HG02571 (cell line): ENCODE measurements around the gene BTF3L4.
"Not testable (repeated sequence)": the region's sequence is repeated elsewhere in the genome, so short reads cannot be mapped to it uniquely, and the experiment has no call there.

ENCODE experiments used
- ATAC-seq: cut with Tn5 transposase; IDR thresholded peaks from one replicate; pipeline ENCODE4 v1.9.1; 2021; ENCODE audit warnings: mild to moderate bottlenecking, moderate library complexity; ENCODE audit not compliant: unreplicated experiment

Gene BTF3L4

DNA sequence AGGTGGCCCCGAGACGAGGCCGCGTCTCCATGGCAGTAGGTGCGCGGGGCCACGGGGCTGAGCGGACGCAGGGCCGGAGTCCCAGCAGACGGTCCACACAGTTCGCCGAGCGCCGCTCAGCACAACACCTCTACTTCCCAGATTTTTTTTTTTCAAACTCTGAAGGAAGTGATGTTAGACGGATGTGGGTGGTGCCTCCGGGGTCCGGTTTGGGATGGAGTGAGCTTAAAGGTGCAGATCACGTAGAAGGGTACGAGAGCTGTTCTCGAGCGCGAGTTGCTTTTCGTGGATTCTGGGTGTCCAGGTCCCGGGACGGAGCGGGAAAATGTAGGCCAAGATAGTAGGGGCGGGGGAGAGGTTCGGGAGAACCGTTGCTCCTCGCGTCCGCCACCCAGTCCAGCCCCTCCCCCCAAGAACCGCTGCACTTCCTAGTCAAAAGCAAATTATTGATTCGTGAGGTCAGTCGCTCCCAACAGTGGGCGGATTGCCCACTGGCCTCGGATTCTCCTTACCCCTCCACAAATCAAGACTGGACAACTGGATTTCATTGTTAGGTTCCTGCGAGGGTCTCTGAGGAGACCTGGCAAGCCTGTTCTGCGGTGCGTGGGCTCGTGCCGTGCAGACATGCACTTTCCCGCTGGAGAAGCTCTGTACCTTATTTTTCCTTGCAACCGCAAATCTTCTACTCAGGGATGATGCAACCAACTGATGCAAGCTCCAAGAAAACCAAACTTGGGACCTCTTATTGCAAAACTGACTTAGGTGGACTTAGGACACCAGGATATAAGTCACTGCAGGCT is 829 bp upstream of the BTF3L4 start, which contains the start of gene TXNDC12:
Gene TXNDC12, minus strand, starts transcription at position 126 of the 800 bp plus-strand sequence. Its CDS starts 95 bp downstream, at position 31.
- peak; percentile 37 for ATAC-seq

DNA sequence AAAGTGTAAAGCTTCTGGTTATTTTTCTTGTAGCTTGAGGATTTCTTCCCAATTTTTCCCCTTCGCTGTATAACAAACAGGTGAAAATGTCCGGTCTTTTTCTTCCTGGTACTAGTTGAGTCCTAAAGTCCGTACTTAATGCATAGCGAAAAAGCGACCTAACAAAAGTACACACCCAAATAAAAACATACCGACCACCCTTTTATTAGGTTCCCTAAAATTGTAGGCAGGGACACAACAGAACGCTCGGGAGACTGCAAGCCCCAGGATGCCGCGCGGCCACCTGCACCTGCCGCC is 281 bp upstream of the BTF3L4 start:
- ATAC-seq, result no peak

DNA sequence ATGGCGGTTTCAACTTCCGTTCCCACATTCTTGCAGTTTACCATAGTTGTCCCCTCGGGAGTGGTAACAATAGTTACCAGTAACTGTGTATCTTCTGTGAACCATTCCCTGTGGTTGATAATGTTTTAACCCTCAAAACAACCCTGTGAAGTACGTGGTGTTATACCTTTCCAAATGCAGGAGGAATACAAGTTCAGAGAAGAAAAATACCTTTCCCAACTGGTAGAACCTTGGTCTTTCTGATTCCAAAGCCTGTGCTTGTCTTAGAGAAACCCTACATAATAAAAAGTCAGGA is 789 bp downstream of the BTF3L4 start:
- ATAC-seq, result no peak

DNA sequence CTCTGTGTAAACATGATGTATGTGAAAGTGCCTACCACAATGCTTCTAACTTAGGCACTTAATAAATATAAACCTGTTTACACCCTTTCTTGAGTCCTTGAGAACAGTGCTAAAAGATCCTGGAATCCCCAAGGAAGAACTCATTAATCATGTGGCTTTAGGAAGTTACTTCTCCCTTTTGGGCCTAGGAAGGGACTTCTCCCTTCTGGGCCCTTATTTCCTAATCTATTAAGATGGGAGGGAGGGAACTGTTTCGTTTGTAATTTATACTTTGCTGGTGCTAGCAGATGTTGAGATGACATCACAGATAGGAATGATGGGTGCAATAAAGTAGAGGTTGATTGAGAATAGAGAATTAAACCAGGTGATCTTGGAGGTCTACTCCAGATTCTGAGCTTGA is 1.2 kb downstream of the BTF3L4 start:
- ATAC-seq, result no peak

DNA sequence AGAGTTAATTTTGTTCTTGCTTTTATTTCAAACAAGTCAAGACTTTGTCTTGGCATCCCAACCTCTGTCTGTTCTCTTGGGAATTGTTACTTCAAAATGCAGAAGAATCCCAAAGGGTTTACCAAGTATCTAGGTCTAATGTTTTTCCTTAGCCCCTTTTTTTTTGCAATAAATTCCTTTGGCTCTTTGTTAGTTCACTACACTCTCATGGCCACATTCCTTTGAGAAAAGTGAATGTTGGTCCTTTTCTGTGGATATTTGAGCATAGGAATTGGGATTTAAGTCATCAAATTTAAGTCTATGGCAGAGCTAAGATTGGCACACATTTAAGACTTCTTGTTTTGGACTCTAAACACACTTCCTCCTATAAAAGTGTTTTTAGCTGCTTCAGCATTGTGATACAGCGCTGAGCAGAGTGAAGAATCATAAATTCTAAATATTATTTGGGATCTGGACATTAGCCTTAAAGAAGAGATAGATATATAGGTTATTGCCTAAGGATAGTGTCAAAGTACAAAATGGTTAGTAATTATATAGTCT is 1.9 kb downstream of the BTF3L4 start:
- ATAC-seq, result no peak

DNA sequence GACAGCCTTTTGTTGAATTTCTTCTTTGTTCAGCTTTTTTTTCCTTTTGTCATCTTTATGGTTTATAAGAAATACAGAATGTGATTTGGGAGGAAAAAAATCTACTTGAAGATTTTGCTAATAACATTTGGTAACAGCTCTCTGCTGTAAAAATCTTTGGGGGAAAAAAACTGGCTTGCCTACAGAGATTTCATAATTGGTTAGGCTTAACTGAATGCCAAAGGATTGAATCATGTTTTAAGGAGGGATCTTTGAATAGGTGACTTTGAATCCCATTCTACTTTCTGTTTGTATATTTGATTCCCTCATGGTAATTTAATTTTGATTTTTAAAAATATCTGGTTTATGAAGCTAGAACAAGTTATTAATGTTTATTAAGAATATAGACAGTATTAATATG is 3.2 kb downstream of the BTF3L4 start:
- no peak for ATAC-seq

DNA sequence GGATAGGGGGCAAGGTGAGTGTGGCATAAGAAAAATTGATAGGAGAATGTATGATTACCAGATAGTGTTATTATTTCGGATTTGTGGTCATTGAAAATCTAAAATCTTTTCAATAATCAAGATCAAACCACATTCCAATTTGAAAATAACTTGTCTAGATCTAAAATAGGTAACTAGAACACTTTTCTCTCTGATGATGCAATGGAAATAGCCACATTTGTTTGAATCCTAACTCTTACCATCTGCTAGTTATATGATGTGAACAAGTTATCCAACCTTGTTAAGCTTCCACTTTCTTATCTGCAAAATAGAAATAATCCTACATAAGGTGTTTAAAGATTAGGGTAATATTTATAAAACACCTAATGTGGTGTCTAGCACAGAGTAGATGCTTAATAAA is 3.8 kb downstream of the BTF3L4 start:
- no peak for ATAC-seq

DNA sequence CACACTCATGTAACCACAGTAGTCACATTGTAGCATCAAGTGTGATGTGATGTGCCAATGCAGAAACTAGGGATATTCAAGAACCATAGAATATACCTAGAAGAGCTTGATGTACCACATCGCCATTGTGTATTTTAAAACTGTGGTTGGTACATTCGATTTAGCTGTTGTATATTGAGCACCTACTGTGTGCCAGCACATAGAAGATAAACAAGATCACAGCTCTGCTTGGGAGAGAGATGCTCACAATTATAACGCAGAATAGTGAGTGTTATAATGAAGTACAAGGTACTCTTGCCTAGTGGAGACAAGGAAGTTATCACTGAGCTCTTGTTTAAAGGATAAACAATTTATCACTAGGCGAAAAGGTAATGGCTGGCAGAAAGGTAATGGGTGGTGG is 4.7 kb downstream of the BTF3L4 start:
- no peak for ATAC-seq

DNA sequence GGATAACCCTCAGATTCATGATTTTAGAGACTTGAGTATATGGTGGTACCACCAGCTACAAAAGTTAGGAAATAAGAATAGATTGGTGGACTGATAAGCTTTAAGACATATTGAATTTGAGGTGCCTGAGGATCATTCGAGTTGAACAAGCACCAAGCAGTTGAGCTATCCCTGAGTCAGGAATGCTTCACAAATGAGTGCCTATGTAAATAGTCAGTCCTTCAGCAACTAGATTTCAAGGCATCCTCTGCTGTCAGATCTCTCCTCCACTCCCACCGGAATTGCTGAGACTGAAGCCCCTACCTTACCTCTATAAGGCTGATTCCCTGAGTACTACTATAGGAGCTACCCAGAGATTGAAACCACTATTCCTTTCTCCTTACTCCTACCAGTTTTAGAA is 7.1 kb downstream of the BTF3L4 start:
- ATAC-seq, result no peak

DNA sequence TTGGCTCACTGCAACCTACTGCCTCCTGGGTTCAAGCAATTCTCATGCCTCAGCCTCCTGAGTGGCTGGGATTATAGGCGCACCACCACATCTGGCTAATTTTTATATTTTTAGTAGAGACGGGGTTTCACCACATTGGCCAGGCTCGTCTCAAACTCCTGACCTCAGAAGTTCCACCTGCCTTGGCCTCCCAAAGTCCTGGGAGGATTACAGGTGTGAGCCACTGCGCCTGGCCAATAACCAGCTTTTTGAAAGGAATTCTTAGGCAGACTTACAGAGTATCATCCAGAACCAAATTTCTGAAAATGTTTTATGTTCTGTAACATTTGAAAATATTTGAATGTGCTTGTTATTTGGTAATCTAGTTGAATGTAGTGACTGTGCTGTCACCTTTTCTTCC is 14.6 kb downstream of the BTF3L4 start:
- ATAC-seq, result no peak

DNA sequence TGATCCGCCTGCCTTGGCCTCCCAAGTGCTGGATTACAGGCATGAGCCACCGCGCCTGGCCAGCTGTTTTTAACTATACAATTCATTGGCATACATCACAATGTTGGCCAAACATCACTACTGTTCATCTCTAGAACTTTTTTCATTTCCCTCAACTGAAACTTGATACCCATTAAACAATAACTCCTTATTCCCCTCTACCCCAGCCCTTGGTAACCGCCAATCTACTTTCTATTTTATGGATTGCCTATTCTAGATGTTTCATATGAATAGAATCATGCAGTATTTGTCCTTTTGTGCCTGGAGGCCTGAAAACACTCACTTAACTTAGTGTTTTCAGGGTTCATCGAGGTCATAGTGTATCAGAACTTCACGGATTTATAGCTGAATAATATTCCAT is 16.2 kb downstream of the BTF3L4 start:
- ATAC-seq, result no peak

DNA sequence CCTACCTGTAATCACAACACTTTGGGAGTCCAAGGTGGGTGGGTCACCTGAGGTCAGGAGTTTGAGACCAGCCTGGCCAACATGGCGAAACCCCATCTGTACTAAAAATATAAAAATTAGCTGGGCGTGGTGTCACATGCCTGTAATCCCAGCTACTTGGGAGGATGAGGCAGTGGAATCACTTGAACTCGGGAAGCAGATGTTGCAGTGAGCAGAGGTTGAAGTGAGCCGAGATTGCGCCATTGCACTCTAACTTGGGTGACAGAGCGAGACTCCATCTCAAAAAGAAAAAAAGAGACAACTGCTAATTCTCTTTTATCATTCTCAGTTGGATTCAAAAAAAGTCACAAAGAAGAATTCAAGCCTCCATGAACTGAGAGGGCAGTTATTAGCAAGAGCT is 21.2 kb downstream of the BTF3L4 start:
- not testable (repeated sequence) for ATAC-seq

DNA sequence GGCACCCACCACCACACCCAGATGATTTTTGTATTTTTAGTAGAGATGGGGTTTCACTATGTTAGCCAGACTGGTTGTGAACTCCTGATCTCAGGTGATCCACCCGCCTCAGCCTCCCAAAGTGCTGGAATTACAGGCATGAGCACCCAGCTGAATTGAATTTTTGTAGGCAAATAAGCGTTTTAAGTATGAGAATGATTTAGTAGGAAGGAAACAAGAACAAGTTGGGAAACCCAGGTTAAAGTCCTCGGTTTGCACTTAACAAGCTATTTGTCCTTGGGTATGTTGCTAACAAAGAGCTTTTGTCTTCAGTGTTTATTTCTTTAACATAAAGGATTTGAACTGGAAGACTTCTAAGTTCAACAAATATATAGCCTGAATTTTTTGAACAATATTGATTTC is 23.9 kb downstream of the BTF3L4 start:
- ATAC-seq, result no peak

DNA sequence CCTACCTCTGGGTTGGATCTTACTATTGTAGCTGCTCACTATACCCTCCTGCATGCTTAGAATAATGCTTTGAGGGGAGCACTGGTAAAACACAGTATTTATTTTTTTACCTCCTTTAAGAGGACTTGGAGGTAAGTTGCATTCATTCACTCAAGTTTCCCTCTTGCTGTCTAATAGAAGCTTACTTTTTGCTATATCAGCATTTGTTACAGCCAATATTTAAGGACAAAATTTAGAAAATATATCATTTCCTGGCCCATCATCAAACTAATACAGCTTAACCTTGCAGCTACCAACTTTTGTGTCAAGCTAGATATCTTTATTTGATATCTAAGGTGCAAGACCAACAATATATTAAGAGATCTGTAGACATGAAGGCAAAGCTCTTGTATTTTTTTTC is 31.8 kb downstream of the BTF3L4 start:
- not testable (repeated sequence) for ATAC-seq

DNA sequence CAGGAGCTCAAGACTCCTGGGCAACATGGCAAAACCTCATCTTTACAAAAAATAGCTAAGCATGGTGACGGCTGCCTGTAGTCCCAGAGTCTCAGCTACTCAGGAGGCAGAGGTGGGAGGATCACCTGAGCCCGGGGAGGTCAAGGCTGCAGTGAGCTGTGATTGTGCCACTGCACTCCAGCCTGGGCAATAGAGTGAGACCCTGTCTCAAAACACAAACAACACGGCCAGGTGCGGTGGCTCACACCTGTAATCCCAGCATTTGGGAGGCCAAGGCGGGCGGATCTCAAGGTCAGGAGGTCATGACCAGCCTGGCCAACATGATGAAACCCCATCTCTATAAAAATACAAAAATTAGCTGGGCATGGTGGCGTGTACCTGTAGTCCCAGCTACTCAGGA is 38.2 kb downstream of the BTF3L4 start:
- not testable (repeated sequence) for ATAC-seq

DNA sequence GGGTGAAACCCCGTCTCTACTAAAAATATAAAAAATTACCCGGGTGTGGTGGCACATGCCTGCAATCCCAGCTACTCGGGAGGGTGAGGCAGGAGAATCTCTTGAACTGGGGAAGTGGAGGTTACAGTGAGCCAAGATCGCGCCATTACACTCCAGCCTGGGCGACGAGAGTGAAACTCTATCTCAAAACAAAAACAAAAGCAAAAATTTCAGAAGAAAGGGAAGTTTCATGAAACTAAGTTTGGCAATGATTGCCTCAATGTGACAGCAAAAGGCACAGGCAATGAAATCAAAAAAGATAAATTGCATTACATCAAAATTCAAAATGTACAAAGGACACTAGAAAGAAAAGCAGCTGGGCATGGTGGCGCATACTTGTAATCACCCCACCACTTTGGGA is 40.1 kb downstream of the BTF3L4 start:
- ATAC-seq, result no peak

DNA sequence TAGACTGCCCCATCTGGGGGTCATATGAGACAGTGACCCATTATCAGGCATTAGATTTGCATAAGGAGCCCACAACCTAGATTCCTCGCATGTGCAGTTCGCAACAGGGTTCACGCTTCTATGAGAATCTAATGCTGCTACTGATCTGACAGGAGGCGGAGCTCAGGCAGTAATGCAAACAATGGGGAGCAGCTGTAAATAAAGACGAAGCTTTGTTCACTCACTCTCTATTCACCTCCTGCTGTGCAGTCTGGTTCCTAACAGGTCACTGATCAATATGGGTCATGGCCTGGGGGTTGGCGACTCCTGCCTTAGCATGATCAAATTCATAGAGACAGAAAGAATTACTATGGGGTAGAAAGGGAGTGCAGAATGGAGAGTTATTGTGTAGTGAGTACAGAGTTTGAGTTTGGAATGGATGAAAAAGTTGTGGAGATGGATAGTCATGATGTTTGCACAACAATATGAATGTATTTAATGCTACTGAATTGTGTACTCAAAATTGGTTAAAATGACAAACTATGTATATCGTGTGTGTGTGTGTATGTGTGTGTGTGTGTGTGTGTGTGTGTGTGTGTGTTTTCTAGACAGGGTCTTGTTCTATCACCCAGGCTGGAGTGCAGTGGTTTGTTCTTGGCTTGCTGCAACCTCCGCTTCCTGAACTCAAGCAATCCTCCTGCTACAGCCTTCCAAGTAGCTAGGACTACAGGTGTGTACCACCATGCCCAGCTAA is 42.2 kb downstream of the BTF3L4 start:
- ATAC-seq, result no peak

DNA sequence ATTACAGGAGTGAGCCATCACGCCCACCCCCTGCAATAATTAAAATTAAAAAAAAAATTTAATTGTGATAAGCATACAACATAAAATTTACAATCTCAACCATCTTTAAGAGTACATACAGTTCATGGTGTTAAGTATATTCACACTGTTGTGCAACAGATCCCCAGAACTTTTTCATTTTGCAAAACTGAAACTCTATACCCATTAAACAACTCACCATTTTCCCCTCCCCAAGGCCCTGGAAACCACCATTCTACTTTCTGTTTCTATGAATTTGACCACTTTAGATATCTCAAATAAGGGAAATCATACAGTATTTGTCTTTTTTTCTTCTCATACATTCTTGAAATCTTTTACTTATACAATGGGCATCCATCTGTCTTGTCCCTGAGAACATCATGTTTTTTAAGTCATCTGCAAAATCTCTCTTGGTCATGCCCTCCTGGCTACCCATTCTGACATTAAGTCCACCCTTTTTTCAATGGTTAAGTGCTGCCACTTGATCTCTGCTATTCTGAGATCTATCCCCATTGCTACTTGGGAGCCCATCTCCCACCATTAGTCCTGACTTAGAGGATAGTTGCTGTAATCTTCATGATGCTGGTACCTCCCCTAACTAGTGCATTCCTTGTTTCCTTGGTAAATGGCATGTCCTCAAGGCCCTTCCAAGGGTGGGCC is 46.4 kb downstream of the BTF3L4 start:
- ATAC-seq, result no peak

DNA sequence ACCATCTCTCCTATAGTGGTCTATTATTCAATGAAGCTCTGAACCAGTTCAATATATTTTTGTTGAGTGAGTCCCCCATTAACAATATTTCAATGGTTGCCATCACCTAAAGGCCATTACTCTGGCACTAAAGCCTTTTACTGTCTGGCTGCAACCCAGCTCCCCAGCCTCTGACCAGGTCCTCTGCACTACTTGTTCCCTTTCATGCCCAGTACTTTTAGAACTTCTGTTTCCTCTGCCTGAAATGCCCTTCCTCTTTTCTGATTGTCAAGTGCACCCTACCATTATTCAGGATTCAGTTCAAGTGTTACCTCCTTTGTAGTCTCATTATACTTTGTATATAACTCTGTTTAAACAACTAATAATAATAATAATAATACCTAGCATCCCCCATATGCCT is 55.4 kb downstream of the BTF3L4 start:
- ATAC-seq, result no peak

DNA sequence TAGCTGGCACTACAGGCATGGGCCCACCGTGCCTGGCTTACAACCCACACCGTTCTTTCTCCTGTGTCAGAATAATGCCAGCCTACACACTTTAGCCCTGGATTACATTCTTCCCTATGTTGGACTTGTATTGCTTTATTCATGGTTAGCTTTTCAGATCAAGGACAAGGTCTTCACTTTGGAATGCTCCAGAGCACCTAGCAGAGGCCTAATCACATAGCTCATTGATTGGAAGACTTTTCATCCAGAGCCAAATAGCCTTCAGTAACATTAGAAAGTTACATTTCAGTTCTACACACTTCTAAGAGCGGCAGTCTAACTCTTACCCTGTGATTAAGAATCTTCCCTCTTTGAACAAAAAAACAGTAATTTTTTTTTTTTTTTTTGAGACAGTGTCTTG is 56.4 kb downstream of the BTF3L4 start:
- ATAC-seq, result no peak

DNA sequence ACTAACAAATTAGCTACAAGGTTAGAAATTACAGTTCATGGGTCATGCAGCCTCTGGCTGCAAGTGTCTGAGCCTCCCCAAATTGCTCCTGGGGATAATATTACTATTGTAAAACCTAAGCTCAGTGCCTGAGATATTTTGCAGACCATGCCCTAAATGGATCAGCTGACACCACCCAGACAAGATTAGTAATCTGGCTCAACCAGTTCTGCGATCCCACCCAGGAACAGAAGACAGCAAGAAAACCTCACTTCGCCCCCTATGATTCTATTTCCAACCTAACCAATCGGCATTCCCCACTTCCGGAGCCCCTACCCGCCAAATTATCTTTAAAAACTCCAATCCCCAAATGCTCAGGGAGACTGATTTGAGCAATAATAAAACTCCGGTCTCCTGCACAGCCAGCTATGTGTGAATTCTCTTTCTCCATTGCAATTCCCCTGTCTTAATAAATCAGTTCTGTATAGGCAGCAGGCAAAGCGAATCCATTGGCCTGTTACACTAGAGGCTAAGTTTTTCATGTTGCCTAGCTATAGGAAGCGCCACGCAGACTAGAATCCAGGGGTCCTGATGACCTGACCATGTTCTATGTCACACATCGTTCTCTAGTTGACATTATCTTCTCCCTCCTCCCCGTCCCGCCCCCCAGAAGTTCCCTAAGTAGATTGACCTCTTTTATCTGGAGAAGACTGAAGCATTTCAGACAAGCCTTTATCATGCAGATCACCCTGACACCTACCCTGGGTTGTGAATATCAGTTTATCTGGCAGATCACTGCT is 63.4 kb downstream of the BTF3L4 start:
- no peak for ATAC-seq
